ENCODE results near the gene GEMIN7.

GEMIN7 gene

GRCh38 chr19:45090034-45090433, 11.0 kb downstream of the GEMIN7 start:
- no peak for DNase-seq (ENCODE audit: low read depth)

DNA sequence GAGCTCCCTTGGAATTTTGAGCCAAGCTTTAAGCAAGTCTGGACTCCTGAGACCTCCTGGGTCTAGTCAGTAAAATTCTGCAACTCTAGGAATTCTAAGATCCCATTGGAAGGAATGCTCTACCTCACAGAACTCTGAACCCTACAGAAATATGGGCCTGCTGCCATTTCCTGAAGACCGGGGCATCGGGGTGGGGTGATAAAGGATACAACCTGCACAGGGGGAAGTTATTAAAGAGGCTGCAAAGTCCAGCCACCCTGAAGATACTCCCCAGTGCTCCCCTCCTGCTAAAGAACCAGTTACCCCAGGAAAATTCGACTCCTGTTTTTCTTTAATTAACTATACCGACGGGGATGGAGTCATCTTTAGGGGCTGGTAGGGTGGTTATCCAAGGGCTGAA, 11.5 kb downstream of the GEMIN7 start:
- no peak for DNase-seq (ENCODE audit: low read depth)

DNA sequence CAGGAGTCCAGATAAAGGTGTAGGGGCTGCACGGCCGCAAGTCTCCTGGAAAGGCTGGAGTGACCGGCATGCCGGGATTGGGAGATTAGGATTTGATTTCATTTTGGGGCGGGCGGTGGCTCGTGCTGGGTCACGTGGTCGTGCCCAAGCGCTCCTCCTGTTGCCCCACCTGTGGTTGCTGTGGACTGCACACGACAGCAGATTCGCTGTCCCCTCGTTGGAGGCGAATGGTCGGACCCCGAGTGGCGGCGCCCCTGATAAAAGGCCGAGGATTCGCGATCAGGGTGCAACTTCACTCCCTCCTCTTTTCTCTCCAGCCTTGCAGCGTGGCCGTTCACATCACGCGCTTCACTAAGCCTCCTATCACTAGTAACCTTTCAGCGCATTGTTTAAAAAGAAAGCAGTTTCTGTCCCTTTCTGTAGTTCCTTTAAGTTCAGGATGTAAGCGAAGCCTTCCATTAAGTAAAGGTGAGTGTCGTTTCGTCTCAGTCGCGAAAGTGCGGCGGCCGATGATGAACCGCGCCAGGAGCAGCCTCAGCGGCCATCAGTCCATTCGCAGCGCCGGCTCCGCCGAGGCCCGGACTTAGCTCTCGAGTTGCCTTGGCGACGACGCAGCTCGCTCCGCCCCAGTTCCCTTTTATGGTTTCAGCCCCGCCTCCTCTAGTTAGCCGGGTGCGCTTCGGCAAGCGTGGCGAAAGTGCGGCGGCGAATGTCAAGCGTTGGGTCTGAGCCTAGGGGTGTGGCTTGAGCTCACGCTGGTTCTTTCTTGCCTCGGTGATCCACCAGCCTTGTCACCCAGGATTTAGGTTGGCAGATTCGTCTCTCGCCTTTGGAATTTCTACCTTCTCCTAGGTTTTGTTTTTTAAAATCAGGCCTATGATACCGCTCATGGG, 12.2 kb downstream of the GEMIN7 start:
- DNase-seq (ENCODE audit: low read depth): peak; percentile 97

GRCh38 chr19:45092747-45093678, 14.0 kb downstream of the GEMIN7 start, which contains the start of gene PPP1R37:
Gene PPP1R37, plus strand, starts transcription at chr19:45093179. Its CDS starts 147 bp downstream, at chr19:45093326.
- peak; percentile 84 for DNase-seq (ENCODE audit: low read depth)

DNA sequence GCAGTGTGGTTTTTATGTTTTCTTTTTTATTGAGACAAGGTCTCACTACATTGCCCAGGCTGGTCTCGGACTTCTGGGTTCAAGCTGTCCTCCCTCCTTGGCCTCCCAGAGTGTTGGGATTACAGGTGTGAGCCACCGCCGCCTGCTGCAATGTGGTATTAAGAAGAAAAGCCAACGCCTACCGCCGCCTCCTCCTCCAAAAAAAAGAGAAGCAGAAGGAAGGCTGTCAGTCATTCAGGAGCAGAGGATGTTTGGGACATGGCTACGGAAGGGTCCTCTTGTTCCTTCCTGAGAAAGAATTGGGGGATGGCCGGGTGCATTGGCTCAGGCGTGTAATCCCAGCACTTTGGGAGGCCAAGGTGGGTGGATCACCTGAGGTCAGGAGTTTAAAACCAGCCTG, 15.1 kb downstream of the GEMIN7 start:
- DNase-seq (ENCODE audit: low read depth): no peak

DNA sequence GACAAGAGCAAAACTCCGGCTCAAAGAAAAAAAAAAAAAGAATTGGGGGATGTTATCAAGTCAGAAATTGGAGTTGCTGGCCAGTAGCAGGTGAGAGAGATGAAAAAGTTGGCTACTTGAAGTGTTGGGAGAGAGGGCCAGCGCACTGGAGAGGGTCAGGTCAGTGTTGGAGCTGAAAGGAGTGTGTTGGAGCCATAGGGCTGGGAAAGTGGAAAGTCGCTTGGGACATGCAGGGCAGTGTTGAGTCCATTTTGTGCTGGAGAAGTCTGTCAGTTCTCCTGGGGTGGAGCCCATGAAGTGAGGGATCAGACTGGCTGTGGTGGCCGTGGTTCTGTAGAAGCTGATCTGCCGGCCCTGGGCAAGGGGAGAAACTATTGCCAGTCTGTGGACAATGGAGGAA, 15.6 kb downstream of the GEMIN7 start:
- no peak for DNase-seq (ENCODE audit: low read depth)

DNA sequence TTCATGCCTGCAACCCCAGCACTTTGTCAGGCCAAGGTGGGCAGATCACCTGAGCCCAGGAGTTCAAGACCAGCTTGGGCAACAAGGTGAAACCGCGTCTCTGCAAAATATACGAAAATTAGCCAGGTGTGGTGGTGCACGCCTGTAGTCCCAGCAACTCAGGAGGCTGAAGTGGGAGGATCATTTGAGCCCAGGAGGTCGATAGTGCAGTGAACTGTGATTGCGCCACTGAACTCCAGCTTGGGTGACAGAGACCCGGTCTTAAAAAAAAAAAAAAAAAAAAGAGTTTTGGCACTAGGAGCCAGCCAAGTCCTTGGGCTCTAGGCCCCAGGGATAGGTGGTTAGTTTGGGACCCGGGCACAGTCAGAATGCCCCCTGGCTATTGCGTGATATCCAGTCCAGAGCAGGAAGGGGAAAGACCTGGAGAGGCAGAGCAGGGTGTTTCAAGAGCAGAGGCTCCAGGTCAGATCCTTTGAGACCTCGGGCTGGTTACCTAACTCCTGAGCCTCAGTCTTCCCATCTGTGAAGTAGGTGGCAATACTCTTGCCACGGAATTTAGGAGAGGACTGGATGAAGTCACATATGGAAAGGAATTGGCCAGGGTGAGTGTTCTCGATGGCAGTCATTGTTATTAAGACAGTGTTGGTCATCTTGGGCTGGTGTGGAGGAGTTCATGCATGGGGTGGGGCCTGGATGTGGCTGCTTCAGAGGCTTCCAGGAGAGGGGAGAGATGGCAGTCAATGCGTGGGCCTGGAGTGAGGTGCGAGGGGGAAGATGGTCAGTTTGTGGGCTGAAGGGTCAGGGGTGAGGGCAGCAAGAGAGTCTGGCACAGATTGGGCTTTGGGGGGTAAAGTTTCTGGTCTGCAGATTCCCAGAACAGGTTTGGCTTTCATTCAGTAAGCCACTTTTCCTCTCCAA, 16.7 kb downstream of the GEMIN7 start:
- DNase-seq (ENCODE audit: low read depth): no peak

DNA sequence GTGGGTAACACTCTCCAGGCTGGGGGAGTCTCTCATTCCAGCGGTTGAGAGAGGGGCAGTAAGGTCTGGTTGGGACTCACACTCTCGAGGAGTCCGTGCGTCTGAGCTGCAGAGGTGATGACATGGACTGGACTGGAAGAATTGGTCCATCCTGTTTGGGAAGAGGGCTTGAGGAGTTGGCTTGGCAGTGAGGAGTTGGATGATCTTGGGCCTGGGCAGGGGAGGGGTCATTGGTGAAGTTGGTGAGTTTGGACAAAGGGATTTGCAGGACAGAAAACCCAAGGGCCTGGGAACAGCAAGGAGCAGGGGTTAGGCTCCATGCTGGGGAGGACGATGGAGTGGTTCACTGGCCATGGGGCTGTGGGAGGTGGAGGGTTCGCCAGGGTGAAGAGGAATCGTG, 17.6 kb downstream of the GEMIN7 start:
- no peak for DNase-seq (ENCODE audit: low read depth)

- no peak for DNase-seq (ENCODE audit: low read depth)
Measured at GRCh38 chr19:45097450-45097775, 18.4 kb downstream of the GEMIN7 start.

DNA sequence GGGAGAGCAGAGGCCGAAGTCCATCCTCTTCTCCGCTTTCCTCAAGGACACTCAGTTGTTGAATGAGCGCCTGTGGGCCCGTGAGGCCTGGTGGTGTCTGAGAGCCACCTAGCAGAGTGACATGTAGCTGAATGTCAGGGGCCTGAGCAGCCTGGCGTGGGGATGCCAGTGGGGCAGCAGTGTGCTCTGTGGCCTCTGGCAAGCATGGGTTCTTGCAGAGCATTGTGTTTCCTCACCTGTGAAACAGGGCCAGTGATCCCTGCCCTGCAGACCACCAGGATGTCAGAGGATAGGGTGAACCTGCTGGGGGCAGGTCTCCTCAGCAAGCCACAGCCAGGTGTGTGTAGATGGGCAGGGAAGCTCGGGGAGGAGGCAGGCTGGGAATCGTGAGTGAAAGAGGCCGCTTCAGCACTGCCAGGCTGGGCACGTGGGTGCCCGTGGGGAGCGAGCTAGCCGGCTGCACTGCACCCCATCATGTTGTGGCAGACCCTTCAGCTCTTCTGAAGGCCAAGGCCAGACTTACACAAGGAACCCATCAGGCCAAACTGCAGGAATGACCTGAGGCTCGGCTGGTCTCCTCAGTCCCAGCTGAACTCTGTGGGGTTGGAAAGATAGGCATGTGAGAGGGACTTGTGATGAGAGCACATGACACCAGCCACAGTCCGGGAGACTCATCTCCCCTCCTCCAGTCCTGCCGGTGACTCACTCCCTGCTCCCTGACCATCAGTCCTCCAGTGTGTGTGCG, 18.9 kb downstream of the GEMIN7 start:
- DNase-seq (ENCODE audit: low read depth): no peak

DNA sequence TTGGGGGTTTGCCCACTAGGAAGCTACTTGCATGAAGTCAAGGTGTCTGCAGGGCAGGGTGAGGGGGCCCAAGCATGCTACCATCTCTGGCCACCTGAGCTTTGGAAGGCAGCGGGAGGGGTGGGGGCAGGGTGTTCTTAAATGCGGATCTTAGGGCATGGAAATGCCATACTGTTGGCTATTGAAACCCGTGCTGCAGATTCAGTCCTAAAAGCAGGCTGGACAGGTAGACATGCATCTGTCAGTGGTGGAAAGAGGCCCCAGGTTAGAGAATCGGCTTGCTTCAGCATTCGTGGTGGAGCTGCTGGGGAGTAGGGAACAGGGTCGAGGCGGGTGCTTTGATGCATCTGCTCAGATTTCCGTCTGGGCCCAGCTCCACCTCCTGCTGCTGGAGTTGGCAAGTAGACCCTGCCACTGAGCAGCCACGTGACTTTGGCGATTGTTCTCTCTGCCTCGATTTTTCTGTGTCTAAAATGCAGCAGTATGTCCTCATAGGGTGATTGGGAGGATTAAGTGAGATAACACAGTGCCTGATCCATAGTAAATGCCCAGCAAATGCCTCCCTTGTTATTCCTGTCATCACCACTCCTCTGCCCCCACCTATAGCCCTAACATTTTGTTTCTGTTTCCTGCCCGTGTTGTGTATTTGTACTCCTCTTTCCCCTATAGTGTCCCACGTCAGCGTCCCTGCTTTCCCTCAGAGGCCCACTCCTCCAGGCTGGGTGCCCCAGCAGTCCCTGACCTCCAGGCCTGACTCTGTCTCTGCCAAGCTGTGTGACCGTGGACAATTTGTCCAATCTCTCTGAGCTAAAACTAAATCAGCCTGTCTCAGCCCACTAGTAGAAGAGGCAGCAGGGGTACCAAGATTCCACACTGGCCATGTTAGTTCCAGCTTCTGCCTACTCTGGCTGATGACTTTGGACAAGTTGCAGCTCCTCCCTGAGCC, 19.7 kb downstream of the GEMIN7 start:
- DNase-seq (ENCODE audit: low read depth): no peak

DNA sequence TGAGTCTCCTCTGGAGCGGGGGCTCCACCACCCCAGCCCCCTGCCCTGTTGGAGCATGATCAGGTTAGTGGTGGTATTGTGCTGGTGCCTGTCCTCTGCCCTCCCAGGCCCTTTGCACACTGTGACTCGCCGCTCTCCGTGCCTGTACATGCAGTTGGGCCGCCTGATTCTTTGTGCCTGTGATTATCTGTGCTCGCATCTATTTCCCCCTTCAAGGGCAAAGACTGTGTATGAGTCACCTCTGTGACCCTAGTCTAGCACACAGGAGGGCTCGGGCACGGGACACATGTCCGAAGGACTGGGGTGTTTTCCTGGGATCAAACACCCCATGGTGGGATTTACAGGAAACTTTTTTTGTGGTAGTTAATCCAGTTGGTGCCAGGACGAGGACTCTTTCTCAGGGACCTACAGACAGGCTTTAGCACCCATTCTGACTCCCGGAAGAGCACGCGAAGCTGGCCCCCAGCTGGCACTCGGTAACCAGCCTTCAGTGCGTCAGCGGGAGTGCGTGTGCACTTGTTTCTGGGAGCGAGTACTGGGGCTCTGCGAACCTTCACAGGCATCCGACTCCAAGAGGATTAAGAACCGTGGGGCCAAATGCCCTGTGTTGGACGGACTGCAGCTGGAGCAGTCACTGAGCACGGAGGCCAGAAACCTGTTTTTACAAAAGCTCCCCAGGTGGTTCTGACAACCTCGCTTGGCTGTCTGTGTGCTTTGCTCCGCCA, 20.6 kb downstream of the GEMIN7 start:
- DNase-seq (ENCODE audit: low read depth): no peak

DNA sequence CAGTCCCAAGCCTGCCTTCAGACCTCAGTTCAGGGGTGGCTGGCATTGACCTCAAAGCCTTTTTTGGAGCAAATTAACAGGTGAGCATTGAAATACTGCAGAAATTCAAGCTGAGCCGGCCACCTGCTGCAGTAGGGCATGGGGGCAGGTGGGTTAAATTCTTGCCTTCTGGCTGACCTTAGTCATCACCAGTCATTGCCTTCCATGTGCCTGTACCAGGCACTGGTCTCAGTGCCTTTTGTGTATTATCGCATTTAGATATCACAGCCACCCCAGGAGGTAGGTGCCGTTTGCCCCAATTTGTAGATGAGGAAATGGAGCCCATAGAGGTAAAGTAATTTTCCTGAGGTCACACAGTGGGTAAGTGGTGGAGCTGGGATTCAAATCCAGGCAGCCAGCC, 21.1 kb downstream of the GEMIN7 start:
- no peak for DNase-seq (ENCODE audit: low read depth)

- DNase-seq (ENCODE audit: low read depth): no peak
Measured at GRCh38 chr19:45100846-45101252, 21.8 kb downstream of the GEMIN7 start.

DNA sequence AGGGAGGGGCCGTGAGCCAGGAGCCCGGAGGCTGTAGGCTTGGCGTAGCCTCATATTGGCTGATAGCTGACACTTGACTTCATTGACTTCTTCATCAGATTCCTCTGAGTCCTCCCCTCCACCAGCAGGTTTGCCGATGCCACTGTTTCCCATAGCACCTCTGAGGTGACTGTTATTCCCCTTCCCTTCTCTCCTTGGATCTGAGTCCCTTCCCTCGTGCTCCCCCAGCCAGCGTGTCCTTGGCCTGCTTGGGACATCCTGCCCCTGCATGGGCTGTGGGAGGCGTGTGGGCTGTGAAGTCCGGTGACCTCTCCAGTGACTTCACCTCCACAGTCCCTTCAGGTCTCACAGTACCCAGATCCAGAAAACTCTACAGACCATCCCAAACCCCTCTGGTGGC, 22.7 kb downstream of the GEMIN7 start:
- DNase-seq (ENCODE audit: low read depth): no peak

DNA sequence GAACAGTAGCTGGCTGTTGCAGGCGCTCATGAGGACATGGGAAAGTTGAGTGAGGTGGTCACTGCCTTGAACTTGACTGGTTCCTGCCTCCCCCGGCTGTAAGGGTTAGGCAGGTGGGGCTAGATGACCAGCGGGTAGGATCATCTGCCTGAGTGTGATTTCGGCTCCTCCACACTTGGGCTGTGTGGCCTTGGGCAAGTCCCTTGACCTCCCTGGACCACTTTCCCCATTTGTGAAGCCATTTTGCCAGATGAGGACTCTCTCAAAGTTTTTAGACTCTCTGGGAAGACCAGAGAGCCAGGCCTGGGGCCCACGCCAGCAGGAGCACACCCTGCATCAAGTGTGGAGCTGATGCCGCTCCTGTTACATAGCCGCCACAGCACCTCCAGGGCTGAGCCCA, 23.4 kb downstream of the GEMIN7 start:
- no peak for DNase-seq (ENCODE audit: low read depth)

- no peak for DNase-seq (ENCODE audit: low read depth)
Measured at GRCh38 chr19:45103156-45103507, 24.1 kb downstream of the GEMIN7 start.

DNA sequence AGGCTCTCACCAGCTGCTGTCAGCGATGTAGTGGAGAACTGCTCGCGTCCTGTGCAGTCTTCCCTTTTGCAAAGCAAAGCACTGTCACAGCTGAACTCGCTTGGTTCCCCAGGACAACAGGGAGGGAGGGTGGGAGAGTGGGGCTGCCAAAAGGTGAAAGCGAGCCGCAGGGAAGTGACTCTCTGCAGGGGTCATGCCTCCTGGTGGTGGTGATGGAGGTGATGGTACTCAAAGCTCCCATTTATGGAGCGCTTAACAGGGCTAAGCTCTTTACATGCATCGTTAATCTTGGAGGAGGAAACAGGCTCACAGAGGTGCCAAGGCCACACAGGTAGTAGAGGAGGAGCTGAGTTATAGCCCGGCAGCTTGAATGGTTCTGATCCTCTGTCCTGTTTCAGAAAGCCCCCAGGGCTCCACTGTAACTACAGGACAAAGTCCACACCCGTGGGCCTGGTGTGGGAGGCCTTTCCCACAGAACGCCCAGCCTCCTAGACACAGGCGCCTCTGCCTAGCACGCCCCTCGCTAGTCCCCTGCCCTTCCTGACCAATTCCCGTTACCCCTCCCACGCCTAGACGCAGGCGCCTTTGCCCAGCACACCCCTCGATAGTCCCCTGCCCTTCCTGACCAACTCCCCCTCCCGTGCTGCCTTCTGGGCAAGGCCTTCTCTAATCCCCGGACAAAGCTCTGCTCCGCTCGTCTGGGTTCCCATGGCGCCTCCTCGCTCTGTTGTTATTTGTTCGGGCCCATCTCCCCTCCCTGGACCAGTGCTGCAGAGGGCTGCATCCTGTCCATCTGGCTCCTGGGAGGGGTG, 24.7 kb downstream of the GEMIN7 start:
- DNase-seq (ENCODE audit: low read depth): no peak
